Non-pigmented ciliary epithelial cell (primary cell): Measurements from ENCODE around the gene GSN.
"Not testable (repeated sequence)": the region's sequence is repeated elsewhere in the genome, so short reads cannot be mapped to it uniquely, and the experiment has no call there.

Source experiments
- DNase-seq: peaks from one replicate; pipeline ENCODE4 v3.0.0-alpha.2; 2010; ENCODE audit warnings: low read depth

GSN gene

GRCh38 chr9:121288673-121289025 is 20.7 kb downstream of the GSN start:
- DNase-seq: no peak

DNA sequence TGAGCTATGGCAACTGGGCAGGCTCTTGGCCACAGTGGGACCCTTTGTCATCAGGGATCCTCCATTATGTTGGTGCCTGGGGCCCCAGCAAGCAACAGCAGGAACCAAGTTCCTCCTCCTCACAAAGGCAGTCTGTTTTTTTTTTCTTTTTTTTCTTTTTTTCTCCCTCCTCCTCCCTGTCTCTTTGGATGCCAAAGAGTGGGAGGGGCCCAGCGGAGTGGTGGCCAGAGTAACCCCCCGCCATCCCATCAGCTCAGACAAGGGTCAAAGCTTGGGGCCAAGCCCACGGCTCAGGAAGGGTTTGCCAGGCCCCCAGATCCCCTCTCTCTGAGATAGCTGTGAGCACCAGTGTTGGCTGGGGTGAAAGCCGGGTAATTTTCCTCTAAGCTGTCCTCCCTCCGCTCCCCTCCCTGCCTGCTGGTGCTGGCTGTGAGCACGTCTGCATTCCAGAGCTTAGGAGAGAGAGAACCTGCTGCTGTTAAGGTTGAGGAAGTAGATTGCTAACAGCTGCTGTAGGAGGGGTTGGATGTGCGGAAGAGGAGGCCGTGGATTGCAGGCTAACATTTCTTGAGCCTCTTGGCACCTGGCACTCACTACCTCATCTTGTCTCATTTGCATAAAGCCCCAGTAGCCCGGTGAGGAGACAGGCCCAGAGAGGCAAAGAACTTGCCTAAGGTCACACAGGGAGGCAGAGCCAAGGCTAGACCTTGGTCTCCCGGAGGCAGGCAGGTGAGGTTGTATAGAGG is 21.2 kb downstream of the GSN start:
- no peak for DNase-seq

DNA sequence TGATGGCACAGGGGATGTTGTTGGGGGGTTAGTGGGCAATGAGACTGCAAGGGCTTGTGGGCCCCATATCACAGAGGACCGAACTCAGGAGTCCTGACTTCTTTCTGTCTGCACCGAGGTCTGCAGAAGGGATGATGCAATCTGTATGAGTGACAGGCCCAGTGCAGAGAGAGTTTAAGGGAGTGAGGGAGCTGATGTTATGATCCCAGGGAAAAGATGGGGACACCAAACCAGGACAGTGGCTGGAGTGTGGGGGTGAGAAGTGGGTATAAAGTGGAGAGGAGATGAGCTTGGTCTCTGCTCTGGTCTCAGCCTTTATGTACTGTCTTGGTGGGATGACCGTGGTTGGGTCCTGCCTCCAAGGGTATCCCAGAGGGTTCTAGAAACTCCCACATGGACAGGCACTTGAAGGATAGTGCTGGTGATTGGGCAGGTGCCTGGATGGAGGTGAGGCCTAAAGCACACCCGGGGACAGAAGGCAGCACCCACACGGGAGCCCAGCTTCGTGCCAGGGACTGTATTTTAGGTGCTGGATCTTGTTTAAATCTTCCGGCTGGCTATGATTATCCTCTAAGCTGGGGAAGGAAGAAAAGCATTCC is 21.9 kb downstream of the GSN start:
- DNase-seq: no peak

DNA sequence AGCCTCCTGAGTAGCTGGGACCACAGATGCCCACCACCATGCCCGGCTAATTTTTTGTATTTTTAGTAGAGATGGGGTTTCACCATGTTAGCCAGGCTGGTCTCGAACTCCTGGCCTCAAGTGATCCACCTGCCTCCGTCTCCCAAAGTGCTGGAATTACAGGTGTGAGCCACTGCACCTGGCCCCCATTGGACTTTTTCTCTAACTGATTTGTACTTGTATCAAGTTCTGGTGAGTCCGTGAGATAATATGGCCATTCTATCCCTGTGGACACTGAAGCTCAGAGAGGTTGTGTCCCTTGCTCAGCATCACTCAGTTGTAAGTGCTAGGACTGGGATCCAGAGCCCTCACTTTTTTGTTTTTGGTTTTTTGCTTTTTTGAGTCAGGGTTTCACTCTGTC is 23.6 kb downstream of the GSN start:
- not testable (repeated sequence) for DNase-seq

DNA sequence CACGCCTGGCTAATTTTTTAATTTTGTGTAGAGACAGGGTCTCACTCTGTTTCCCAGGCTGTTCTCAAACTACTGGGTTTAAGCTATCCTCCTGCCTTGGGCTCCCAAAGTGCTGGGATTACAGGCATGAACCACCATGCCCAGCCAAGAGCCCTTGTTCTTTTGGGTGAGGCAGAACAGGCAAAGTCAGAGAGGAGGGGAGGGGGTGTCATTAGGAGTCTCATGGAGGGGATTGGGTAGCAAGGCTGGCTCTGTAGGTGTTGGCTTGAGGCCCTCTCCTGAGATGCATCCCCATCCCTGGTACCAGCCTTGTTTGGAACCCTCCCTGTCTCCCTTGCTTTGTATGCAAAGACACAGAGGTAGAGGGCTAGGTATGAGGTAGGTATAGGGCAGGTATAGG is 24.1 kb downstream of the GSN start:
- DNase-seq: no peak

GRCh38 chr9:121292801-121293241 is 24.9 kb downstream of the GSN start:
- DNase-seq: no peak

- no peak for DNase-seq
These were observed 26.3 kb downstream of the GSN start for GRCh38 chr9:121294151-121294743.

- DNase-seq: no peak
These were observed 27.1 kb downstream of the GSN start for GRCh38 chr9:121294866-121295661.

GRCh38 chr9:121295662-121296191 is 27.8 kb downstream of the GSN start:
- DNase-seq: no peak

DNA sequence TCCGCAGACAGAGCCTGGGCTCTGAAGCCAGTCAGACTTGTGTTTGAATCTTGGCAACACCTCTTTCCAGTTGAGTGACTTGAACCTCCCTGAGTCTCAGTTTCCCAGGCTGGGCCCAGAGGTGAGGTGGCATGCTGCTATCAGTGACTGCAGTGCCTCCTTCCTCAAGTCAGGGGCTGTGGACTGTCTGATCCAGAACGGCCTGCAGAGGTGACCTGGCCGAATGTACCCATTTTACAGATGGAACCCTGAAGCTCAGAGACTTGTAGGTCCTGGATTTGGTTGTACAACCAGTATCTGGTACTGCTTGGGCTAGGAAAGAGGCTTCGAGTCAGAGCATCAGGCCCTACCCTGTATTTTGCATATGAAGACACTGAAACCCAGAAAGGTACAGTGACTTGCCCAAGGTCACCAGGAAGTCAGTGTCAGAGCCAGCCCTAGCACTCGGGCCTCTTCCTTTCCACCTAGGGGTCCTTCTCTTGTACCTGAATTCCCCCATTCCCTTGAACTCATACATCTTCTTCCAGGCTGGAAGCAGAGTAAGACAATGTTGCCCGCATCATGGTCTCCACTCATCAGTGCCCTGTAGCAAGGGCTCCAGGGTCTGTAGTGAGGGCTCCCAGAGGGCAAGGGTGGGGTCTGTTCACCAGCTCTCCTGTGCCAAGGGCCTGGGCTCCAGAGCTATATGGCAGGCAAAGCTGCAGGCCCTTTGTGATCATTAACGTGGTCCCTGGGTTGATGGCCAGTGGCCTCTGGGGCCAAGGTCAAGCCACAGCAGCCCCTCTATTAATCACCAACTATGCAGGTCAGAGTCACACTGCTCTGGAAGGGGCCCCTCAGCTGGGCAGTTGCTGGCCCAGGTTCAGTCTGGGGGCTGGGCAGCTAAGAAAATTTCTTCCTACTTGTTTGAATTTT is 28.5 kb downstream of the GSN start:
- no peak for DNase-seq

- DNase-seq: no peak
These were observed 29.4 kb downstream of the GSN start for GRCh38 chr9:121297389-121297788.

- DNase-seq: no peak
These were observed 30.1 kb downstream of the GSN start for GRCh38 chr9:121298016-121298538.

GRCh38 chr9:121298689-121299466 is 30.9 kb downstream of the GSN start:
- DNase-seq: no peak

DNA sequence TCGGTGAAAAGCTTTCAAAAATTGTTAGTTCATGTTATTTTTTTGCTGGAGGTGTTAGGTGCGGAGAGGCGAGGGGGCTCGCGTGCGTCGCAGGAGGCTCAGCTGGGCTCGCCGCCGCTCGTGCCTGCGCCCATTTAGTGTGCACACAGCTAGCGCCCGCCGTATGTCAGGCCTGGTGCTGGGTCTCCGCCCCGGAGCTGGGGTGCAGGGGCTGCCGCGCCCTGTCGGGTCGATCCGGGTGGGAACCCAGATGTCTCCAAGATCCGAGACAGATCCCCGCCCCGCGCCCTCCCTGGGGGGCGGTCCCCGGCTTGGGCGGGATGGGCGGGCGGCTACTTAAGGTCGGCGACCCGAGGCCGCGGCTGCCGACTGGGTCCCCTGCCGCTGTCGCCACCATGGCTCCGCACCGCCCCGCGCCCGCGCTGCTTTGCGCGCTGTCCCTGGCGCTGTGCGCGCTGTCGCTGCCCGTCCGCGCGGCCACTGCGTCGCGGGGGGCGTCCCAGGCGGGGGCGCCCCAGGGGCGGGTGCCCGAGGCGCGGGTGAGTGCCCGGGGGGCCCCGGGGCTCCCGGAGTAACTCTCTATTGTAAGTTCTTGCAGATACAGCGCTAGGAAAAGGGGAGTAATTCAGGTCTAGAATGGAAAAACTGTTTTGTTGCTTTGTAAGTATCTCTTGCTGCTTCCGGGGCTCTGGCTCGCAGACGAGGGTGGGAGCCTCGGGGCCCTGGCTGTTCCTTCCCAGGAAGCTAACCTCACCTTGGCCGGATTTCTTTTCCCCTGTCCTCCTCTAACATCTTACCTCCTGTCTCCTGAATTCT is 31.7 kb downstream of the GSN start:
- DNase-seq: no peak

GRCh38 chr9:121300283-121301119 is 32.5 kb downstream of the GSN start:
- no peak for DNase-seq

- no peak for DNase-seq
These were observed 33.9 kb downstream of the GSN start for GRCh38 chr9:121301881-121302286.

- DNase-seq: no peak
These were observed 34.4 kb downstream of the GSN start for GRCh38 chr9:121302341-121302740.

- no peak for DNase-seq
These were observed 34.8 kb downstream of the GSN start for GRCh38 chr9:121302786-121303185.
